Stimulated activated CD4-positive, alpha-beta T cell treated with anti-CD3 and anti-CD28 coated beads, Interleukin-4, amount 100 ng/mL, for 24 hours (primary cell): ENCODE data around the gene FAM107A.
"Not testable (repeated sequence)": the region's sequence is repeated elsewhere in the genome, so short reads cannot be mapped to it uniquely, and the experiment has no call there.

Experiments
- DNase-seq: peaks from one replicate; pipeline ENCODE4 v3.0.0-alpha.2; 2020

Gene FAM107A

GRCh38 chr3:58535531-58536500 is 41.4 kb downstream of the FAM107A start:
- no peak for DNase-seq

- no peak for DNase-seq
These were observed 42.3 kb downstream of the FAM107A start for GRCh38 chr3:58534592-58535494.

GRCh38 chr3:58532794-58533220 is 44.4 kb downstream of the FAM107A start:
- peak; percentile 83 for DNase-seq

GRCh38 chr3:58531956-58532355 is 45.2 kb downstream of the FAM107A start:
- DNase-seq: no peak

GRCh38 chr3:58531555-58531954 is 45.6 kb downstream of the FAM107A start:
- DNase-seq: no peak

- DNase-seq: no peak
These were observed 46.8 kb downstream of the FAM107A start for GRCh38 chr3:58530354-58530865.

- no peak for DNase-seq
These were observed 47.5 kb downstream of the FAM107A start for GRCh38 chr3:58529516-58530353.

GRCh38 chr3:58528629-58529028 is 48.6 kb downstream of the FAM107A start:
- no peak for DNase-seq

- not testable (repeated sequence) for DNase-seq
These were observed 49.8 kb downstream of the FAM107A start for GRCh38 chr3:58527440-58527839.

GRCh38 chr3:58526515-58526957 is 50.7 kb downstream of the FAM107A start:
- no peak for DNase-seq

- DNase-seq: no peak
These were observed 52.8 kb downstream of the FAM107A start for GRCh38 chr3:58524326-58524888.

GRCh38 chr3:58522759-58523425 is 54.3 kb downstream of the FAM107A start:
- no peak for DNase-seq

- DNase-seq: no peak
These were observed 55.1 kb downstream of the FAM107A start for GRCh38 chr3:58521917-58522631.

- DNase-seq: no peak
These were observed 55.9 kb downstream of the FAM107A start for GRCh38 chr3:58521336-58521670.

GRCh38 chr3:58520403-58521335 is 56.5 kb downstream of the FAM107A start:
- DNase-seq: no peak

- no peak for DNase-seq
These were observed 57.4 kb downstream of the FAM107A start for GRCh38 chr3:58519668-58520402.

- no peak for DNase-seq
These were observed 58.9 kb downstream of the FAM107A start for GRCh38 chr3:58518291-58518789.

GRCh38 chr3:58514405-58514804 is 62.8 kb downstream of the FAM107A start:
- DNase-seq: no peak
